Skeletal muscle satellite cell (primary cell): ENCODE measurements around the gene MAD2L2.
"Not testable (repeated sequence)": the region's sequence is repeated elsewhere in the genome, so short reads cannot be mapped to it uniquely, and the experiment has no call there.

Experiments
- H3K27me3 ChIP-seq: 2 replicates; pipeline ENCODE4 v1.7.0; 2013; ENCODE audit warnings: low read length; ENCODE audit not compliant: control insufficient read depth, insufficient read depth
- H3K36me3 ChIP-seq: 2 replicates; pipeline ENCODE4 v1.7.0; 2013; ENCODE audit warnings: mild to moderate bottlenecking, control low read depth, low read length; ENCODE audit not compliant: insufficient read depth
- H3K4me1 ChIP-seq: 2 replicates; pipeline ENCODE4 v1.7.0; 2013; ENCODE audit warnings: low read length; ENCODE audit not compliant: control insufficient read depth, insufficient read depth
- H3K4me2 ChIP-seq: 2 replicates; pipeline ENCODE4 v1.7.0; 2013; ENCODE audit warnings: mild to moderate bottlenecking, low read length
- H3K4me3 ChIP-seq: 2 replicates; pipeline ENCODE4 v1.7.0; 2013; ENCODE audit warnings: low read length
- H3K9ac ChIP-seq: 2 replicates; pipeline ENCODE4 v1.7.0; 2013; ENCODE audit warnings: mild to moderate bottlenecking, low read depth, low read length, moderate library complexity
- H3K9me3 ChIP-seq: replicated peaks from 2 replicates; pipeline ENCODE4 v1.7.0; 2013; ENCODE audit warnings: mild to moderate bottlenecking, control low read depth, low read length

Gene MAD2L2

GRCh38 chr1:11648732-11649158, 32.2 kb downstream of the MAD2L2 start:
- Histone ChIP-seq H3K4me1 (peaks cover 4% of the 10 kb centered on the region), H3K4me2 (peak overlapping the region; percentile 35), H3K9me3 (no peaks in the 10 kb centered on the region), H3K27me3 (peaks cover 34% of the 10 kb centered on the region), H3K36me3 (no peaks in the 10 kb centered on the region), H3K4me3 (no peak overlapping the region), H3K9ac (no peak overlapping the region)

- H3K4me1 ChIP-seq = peaks cover 4% of the 10 kb centered on the region
- peaks cover 36% of the 10 kb centered on the region for H3K27me3 ChIP-seq
Measured at GRCh38 chr1:11648039-11648438, 32.9 kb downstream of the MAD2L2 start.

GRCh38 chr1:11647333-11647732, 33.6 kb downstream of the MAD2L2 start:
- H3K4me3 ChIP-seq = no peak overlapping the region
- peaks cover 4% of the 10 kb centered on the region for H3K4me1 ChIP-seq
- H3K27me3 ChIP-seq = peaks cover 36% of the 10 kb centered on the region
- H3K36me3 ChIP-seq = no peaks in the 10 kb centered on the region
- H3K4me2 ChIP-seq = no peak overlapping the region
- no peaks in the 10 kb centered on the region for H3K9me3 ChIP-seq
- no peak overlapping the region for H3K9ac ChIP-seq

More at GRCh38 chr1:11648039-11648438, 32.9 kb downstream of the MAD2L2 start:
- H3K4me2 ChIP-seq = no peak overlapping the region
- no peak overlapping the region for H3K9ac ChIP-seq
- H3K4me3 ChIP-seq = no peak overlapping the region
- H3K36me3 ChIP-seq = no peaks in the 10 kb centered on the region
- no peaks in the 10 kb centered on the region for H3K9me3 ChIP-seq

DNA sequence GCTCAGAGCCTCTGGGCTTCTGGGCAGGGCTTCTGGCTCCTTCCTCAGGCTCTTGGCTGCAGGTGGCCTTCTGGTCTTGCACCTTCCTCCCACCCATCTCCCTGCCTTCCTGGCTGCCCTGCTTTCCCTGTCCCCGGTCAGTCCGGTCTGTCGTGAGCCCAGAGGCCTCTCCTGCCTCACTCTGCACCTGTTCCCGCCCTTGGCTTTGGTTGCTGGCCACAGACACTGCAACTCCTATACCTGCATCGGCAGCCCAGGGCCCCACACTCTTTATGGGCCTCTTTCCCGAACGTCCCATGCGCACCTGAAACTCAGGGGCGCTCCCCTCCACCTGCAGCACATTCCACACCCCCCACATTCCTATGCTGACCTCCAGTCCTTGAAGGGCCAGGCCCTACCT, 34.6 kb downstream of the MAD2L2 start:
- Histone ChIP-seq H3K4me3 (no peak overlapping the region), H3K4me1 (peaks cover 4% of the 10 kb centered on the region), H3K27me3 (peaks cover 44% of the 10 kb centered on the region), H3K9ac (no peak overlapping the region), H3K4me2 (no peak overlapping the region), H3K9me3 (no peaks in the 10 kb centered on the region), H3K36me3 (no peaks in the 10 kb centered on the region)

GRCh38 chr1:11645670-11646265, 35.2 kb downstream of the MAD2L2 start:
- Histone ChIP-seq H3K9me3 (no peaks in the 10 kb centered on the region), H3K27me3 (peaks cover 41% of the 10 kb centered on the region), H3K4me2 (no peak overlapping the region), H3K9ac (no peak overlapping the region), H3K36me3 (no peaks in the 10 kb centered on the region), H3K4me1 (peaks cover 4% of the 10 kb centered on the region), H3K4me3 (no peak overlapping the region)

DNA sequence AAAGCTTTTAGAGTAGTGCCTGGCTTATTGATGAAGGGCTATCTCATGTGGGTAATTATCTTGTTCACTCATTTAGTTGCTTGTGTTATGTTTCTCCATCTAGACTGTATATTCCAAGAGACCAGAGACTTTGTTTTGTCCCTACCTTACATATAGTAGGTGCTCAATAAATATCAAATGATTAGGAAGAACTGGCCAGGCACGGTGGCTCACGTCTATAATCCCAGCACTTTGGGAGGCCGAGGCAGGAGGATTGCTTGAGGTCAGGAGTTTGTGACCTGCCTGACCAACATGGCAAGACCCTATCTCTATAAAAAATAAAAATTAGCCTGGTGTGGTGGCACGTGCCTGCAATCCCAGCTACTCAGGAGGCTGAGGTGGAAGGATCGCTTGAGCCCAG, 35.7 kb downstream of the MAD2L2 start:
- no peaks in the 10 kb centered on the region for H3K9me3 ChIP-seq
- H3K4me3 ChIP-seq = no peak overlapping the region
- peaks cover 44% of the 10 kb centered on the region for H3K27me3 ChIP-seq
- H3K9ac ChIP-seq = no peak overlapping the region
- no peak overlapping the region for H3K4me2 ChIP-seq
- peaks cover 2% of the 10 kb centered on the region for H3K4me1 ChIP-seq
- no peaks in the 10 kb centered on the region for H3K36me3 ChIP-seq

DNA sequence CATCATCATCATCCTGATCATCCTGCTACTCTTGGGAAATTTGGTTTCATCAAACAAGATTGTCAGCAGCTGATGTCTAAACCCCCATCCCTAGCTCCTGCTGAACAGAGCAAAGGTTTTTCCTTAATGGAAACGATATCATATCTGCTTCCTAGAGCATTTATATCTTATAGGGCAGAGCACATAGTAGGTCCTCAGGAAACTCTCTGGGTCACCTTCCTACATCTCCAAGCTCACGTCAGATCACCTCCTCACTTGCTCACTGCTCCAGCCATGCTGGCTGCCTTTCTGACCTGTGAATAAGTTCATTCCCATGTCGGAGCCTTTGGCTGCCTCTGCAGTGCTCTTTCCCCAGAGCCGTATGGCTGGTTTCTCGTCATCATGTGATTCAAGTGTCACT, 37.2 kb downstream of the MAD2L2 start:
- H3K4me1 ChIP-seq = no peaks in the 10 kb centered on the region
- no peak overlapping the region for H3K4me3 ChIP-seq
- no peaks in the 10 kb centered on the region for H3K36me3 ChIP-seq
- H3K27me3 ChIP-seq = peaks cover 44% of the 10 kb centered on the region
- no peak overlapping the region for H3K4me2 ChIP-seq
- no peak overlapping the region for H3K9ac ChIP-seq
- no peaks in the 10 kb centered on the region for H3K9me3 ChIP-seq

- H3K9ac ChIP-seq, H3K4me3 ChIP-seq, H3K36me3 ChIP-seq, H3K9me3 ChIP-seq, H3K4me2 ChIP-seq, H3K4me1 ChIP-seq: not testable (repeated sequence)
- H3K27me3 ChIP-seq = peaks cover 40% of the 10 kb centered on the region
Measured at GRCh38 chr1:11642418-11643017, 38.4 kb downstream of the MAD2L2 start.

DNA sequence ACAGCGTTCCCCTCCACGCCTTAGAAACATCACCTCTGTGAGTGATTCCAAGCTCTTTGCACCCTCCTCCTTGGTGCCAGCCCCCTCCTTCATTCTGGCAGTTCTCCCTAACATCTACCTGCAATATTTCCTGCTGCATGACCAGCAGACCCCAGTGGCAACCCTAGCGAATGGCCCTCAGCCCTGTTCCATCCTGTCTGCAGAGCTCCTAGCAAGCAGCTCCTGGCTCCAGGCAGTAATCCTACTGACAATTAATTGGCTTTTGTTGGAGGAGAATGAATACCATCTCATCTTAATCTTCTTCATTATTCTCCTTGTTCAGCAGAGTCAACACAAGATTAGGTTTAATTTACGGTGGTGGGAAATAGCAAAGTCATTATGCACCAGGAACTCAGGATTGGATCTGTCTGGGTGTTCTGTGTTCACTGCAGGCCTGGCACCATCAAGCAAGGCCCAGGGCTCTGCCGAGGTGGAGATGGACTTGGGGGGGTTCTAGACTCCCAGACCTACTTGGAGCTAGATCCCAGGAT, 39.1 kb downstream of the MAD2L2 start:
- H3K4me2 ChIP-seq = no peak overlapping the region
- no peak overlapping the region for H3K4me3 ChIP-seq
- no peak overlapping the region for H3K9ac ChIP-seq
- H3K36me3 ChIP-seq = no peaks in the 10 kb centered on the region
- H3K4me1 ChIP-seq = no peaks in the 10 kb centered on the region
- H3K9me3 ChIP-seq = no peaks in the 10 kb centered on the region
- H3K27me3 ChIP-seq = peaks cover 43% of the 10 kb centered on the region

DNA sequence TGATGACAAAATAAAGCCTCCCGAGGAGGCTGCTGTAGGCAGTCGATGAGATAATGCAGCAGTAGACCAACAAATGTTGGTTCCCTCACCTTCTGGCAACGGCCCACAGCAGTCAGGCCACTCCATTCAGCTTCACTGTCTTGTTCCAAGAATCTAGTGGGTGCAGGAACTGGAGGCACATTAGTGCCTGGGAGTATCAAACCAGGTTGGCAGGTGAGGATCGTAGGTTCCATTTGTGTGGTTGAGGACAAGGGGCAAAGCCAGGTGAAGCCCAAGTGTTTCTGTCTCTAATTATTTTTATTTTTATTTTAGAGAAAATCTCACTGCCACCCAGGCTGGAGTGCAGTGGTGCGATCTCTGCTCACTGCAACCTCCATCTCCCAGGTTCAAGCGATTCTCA, 40.0 kb downstream of the MAD2L2 start:
- no peak overlapping the region for H3K9ac ChIP-seq
- no peaks in the 10 kb centered on the region for H3K9me3 ChIP-seq
- H3K36me3 ChIP-seq = no peaks in the 10 kb centered on the region
- H3K4me2 ChIP-seq = no peak overlapping the region
- peaks cover 41% of the 10 kb centered on the region for H3K27me3 ChIP-seq
- H3K4me1 ChIP-seq = no peaks in the 10 kb centered on the region
- no peak overlapping the region for H3K4me3 ChIP-seq

- Histone ChIP-seq H3K9ac (no peak overlapping the region), H3K9me3 (no peaks in the 10 kb centered on the region), H3K4me1 (no peaks in the 10 kb centered on the region), H3K4me3 (no peak overlapping the region), H3K27me3 (peaks cover 40% of the 10 kb centered on the region), H3K4me2 (no peak overlapping the region), H3K36me3 (no peaks in the 10 kb centered on the region)
Measured at GRCh38 chr1:11640101-11640500, 40.8 kb downstream of the MAD2L2 start.

DNA sequence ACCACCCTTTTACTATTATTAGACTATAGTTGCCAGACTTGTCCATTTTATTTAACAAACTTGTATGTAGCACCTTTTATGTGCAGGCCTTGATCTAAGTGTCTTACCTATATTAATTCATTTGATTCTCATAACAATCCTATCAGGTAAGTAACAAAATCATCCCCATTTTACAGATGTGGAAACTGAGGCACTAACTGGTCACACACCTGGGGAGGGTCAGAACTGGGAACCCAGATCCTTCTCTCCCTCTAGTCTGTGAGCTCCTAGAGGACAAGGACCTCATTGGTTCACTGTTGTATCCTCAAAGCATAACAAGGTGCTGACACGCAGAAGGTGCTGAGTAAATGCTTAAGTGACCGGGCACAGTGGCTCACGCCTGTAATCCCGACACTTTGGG, 41.6 kb downstream of the MAD2L2 start:
- Histone ChIP-seq H3K4me3 (no peak overlapping the region), H3K9me3 (no peaks in the 10 kb centered on the region), H3K9ac (no peak overlapping the region), H3K36me3 (no peaks in the 10 kb centered on the region), H3K4me2 (no peak overlapping the region), H3K4me1 (no peaks in the 10 kb centered on the region), H3K27me3 (peaks cover 45% of the 10 kb centered on the region)
